GM13976 (cell line): ENCODE data around the gene KRT6A.

Experiments used
- DNase-seq: peaks from one replicate; pipeline ENCODE4 v3.0.0; 2012; ENCODE audit warnings: low spot score
- CTCF ChIP-seq: IDR thresholded peaks from 2 replicates; pipeline ENCODE4 v1.5.1; 2012; ENCODE audit warnings: borderline replicate concordance, mild to moderate bottlenecking; ENCODE audit not compliant: insufficient read depth; ENCODE audit errors: extremely low read depth, missing control alignments, control extremely low read depth
- in situ Hi-C: fragments of 300-500 bp; cut with MboI; formaldehyde crosslinking; loops from one replicate; pipeline ENCODE4 v1.12.0; 2022; ENCODE audit warnings: low sequenced_read_pairs, mixed read lengths, inconsistent platforms; ENCODE audit not compliant: unreplicated experiment

KRT6A gene

GRCh38 chr12:52525661-52526499 lies 32.8 kb upstream of the KRT6A start:
- in situ Hi-C loops, result no loop called here
- TF ChIP-seq CTCF, result no peak
- no peak for DNase-seq

- no peak for TF ChIP-seq CTCF
- in situ Hi-C loops, result no loop called here
- DNase-seq, result no peak
Measured at GRCh38 chr12:52524898-52525591, 32.0 kb upstream of the KRT6A start.

GRCh38 chr12:52524241-52524897 lies 31.3 kb upstream of the KRT6A start:
- TF ChIP-seq CTCF, result no peak
- no peak for DNase-seq
- in situ Hi-C loops, result no loop called here

- no peak for DNase-seq
- in situ Hi-C loops, result no loop called here
- TF ChIP-seq CTCF, result no peak
Measured at GRCh38 chr12:52523824-52524223, 30.8 kb upstream of the KRT6A start.

GRCh38 chr12:52522346-52523011 lies 29.4 kb upstream of the KRT6A start:
- no peak for DNase-seq
- in situ Hi-C loops, result no loop called here
- TF ChIP-seq CTCF, result no peak
